Calu3 (cell line): Measurements from ENCODE around the gene FOXL1. TPM values are rescaled to one million over a fixed set of nuclear protein-coding genes. Genes with fewer than 3 reads are reported as not detected.

Experiments used
- BruUV-seq: library from RNA; stranded (reverse); fragments of 400-500 nt; replicated peaks from 2 replicates; lab custom pipeline; 2021; lab: Mats Ljungman, UMichigan
- CTCF ChIA-PET: fragments of 300-600 bp; sonication (Branson Sonifier 250); formaldehyde crosslinking; loops from one replicate; lab custom pipeline; 2022; ENCODE audit warnings: antibody characterized with exemption; lab: Charles Lee
- DNase-seq: peaks from one replicate; pipeline ENCODE4 v3.0.0; 2022
- H3K27ac Mint-ChIP-seq: one replicate; pipeline ENCODE4 v1.8.0; 2022; ENCODE audit warnings: mixed read lengths; ENCODE audit not compliant: unreplicated experiment
- H3K27me3 Mint-ChIP-seq: one replicate; pipeline ENCODE4 v1.8.0; 2022; ENCODE audit warnings: mixed read lengths; ENCODE audit not compliant: unreplicated experiment
- H3K36me3 Mint-ChIP-seq: one replicate; pipeline ENCODE4 v1.8.0; 2022; ENCODE audit warnings: mild to moderate bottlenecking, moderate library complexity, mixed read lengths; ENCODE audit not compliant: insufficient read depth, unreplicated experiment
- H3K4me1 Mint-ChIP-seq: one replicate; pipeline ENCODE4 v1.8.0; 2022; ENCODE audit warnings: mild to moderate bottlenecking, low read depth, mixed read lengths; ENCODE audit not compliant: unreplicated experiment
- H3K4me3 Mint-ChIP-seq: one replicate; pipeline ENCODE4 v1.8.0; 2022; ENCODE audit warnings: mild to moderate bottlenecking, low read depth, moderate library complexity, mixed read lengths; ENCODE audit not compliant: unreplicated experiment
- H3K9me3 Mint-ChIP-seq: one replicate; pipeline ENCODE4 v1.8.0; 2022; ENCODE audit warnings: low read depth, mixed read lengths; ENCODE audit not compliant: unreplicated experiment
- intact Hi-C: fragments of 100-400 bp; cut with micrococcal nuclease; formaldehyde crosslinking; loops from one replicate; pipeline ENCODE4 v1.10.0; 2022; ENCODE audit not compliant: unreplicated experiment
- total RNA-seq: library from RNA; stranded (reverse); gene quantifications from 2 replicates; pipeline ENCODE4 v1.2.3, GENCODE V29; 2022
- TF ChIP-seq, protein P1 (sequence below): fragments of 200-600 bp; IDR thresholded peaks from one replicate; pipeline ENCODE4 v1.8.0; 2022; ENCODE audit warnings: antibody characterized with exemption; ENCODE audit not compliant: unreplicated experiment

FOXL1 gene
- total RNA-seq, 1 experiment from 2014 or later, result 13.3 TPM

DNA sequence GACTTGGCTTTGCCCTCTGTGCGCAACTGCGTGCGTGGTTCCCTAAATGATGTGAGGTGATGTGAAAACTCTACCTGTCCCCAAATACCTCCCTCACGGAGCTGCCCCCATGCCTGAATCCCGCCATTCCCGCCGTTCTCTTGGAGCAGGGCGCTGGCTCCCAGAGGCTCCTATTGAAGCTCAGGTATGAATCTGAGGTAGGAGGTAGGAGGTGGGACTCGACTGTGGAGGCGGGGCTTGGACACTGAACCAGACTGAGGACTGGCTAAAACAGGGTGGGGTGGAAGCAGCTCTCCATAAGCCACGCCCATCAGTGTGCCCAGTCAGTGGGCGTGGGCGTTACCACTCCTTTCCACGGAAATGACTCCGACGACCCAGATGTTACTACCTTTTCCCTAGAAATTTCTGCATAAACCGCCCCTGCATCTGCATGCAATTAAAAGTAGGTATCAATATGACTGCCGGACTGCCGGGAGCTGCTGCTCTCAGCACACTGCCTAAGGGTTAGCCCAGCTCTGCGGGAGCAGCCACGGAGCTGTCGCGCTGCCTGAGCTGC is 41.0 kb downstream of the FOXL1 start:
- H3K27me3 Mint-ChIP-seq, result no peaks in the 10 kb centered on the region
- H3K9me3 Mint-ChIP-seq, result peaks cover 3% of the 10 kb centered on the region
- no peak overlapping the region for H3K27ac Mint-ChIP-seq
- intact Hi-C loops, result no loop called here
- no peaks in the 10 kb centered on the region for H3K4me1 Mint-ChIP-seq
- no peaks in the 10 kb centered on the region for H3K36me3 Mint-ChIP-seq
- no peak for DNase-seq
- CTCF ChIA-PET, result interaction anchor here (1.3 kb wide), 1 partner anchor 29 kb away, joined by 3 read pairs; no protein-coding TSS in a partner anchor
- H3K4me3 Mint-ChIP-seq, result no peak overlapping the region
- TF ChIP-seq, protein P1, sequence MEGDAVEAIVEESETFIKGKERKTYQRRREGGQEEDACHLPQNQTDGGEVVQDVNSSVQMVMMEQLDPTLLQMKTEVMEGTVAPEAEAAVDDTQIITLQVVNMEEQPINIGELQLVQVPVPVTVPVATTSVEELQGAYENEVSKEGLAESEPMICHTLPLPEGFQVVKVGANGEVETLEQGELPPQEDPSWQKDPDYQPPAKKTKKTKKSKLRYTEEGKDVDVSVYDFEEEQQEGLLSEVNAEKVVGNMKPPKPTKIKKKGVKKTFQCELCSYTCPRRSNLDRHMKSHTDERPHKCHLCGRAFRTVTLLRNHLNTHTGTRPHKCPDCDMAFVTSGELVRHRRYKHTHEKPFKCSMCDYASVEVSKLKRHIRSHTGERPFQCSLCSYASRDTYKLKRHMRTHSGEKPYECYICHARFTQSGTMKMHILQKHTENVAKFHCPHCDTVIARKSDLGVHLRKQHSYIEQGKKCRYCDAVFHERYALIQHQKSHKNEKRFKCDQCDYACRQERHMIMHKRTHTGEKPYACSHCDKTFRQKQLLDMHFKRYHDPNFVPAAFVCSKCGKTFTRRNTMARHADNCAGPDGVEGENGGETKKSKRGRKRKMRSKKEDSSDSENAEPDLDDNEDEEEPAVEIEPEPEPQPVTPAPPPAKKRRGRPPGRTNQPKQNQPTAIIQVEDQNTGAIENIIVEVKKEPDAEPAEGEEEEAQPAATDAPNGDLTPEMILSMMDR, result no peak
- BruUV-seq, result no TSS peak

DNA sequence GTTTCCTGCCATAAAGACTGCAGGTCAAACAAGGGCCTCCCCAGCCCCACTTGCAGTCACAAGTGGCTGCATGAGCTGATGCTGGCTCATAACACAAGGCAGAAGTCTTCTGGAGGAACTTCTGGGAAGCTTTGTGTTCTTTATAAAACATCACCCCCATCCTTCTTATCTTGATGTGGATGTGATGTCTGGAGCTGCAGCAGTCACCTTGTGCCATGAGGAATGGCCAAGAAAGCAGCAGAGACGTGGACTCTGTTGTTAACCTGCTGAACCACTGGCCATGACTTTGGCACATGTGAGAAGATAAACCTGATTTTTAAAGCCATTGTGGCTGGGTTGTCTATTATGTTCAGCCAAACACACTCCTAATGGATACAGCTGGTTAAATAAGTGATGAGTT is 41.8 kb downstream of the FOXL1 start:
- intact Hi-C loops, result no loop called here
- no peak overlapping the region for H3K27ac Mint-ChIP-seq
- no peaks in the 10 kb centered on the region for H3K36me3 Mint-ChIP-seq
- no peak for DNase-seq
- peaks cover 3% of the 10 kb centered on the region for H3K9me3 Mint-ChIP-seq
- H3K4me1 Mint-ChIP-seq, result no peaks in the 10 kb centered on the region
- no peak overlapping the region for H3K4me3 Mint-ChIP-seq
- no peaks in the 10 kb centered on the region for H3K27me3 Mint-ChIP-seq
- TF ChIP-seq, protein P1, result no peak
- BruUV-seq, result no TSS peak
- CTCF ChIA-PET, result interaction anchor here (1.3 kb wide), 1 partner anchor 30 kb away, joined by 3 read pairs; no protein-coding TSS in a partner anchor

DNA sequence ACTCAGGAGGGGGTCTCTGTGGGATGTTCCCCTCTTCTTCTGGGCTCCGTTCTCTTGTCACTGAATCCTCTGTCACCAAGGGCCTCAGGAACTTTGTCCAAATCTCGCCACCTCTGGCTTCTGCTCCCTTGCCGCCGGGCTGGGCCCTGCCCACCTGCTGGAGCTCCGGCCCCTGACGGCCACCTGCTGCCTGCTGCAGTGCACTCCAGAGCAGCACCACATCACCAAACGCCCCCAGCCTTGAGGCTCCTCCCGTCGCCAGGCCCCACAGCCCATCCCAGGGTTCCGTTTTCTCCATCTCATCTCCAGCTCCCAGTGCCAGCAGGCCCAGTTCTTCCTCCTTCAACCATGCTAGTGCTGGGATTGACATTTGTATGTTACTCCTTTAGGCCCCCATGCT is 43.6 kb downstream of the FOXL1 start:
- intact Hi-C loops, result no loop called here
- H3K9me3 Mint-ChIP-seq, result peaks cover 3% of the 10 kb centered on the region
- BruUV-seq, result no TSS peak
- H3K36me3 Mint-ChIP-seq, result no peaks in the 10 kb centered on the region
- no peaks in the 10 kb centered on the region for H3K4me1 Mint-ChIP-seq
- CTCF ChIA-PET, result interaction anchor here (1.1 kb wide), 1 partner anchor 15 kb away, joined by 3 read pairs; no protein-coding TSS in a partner anchor
- no peak overlapping the region for H3K4me3 Mint-ChIP-seq
- no peaks in the 10 kb centered on the region for H3K27me3 Mint-ChIP-seq
- H3K27ac Mint-ChIP-seq, result no peak overlapping the region
- TF ChIP-seq, protein P1, result no peak
- DNase-seq, result no peak

DNA sequence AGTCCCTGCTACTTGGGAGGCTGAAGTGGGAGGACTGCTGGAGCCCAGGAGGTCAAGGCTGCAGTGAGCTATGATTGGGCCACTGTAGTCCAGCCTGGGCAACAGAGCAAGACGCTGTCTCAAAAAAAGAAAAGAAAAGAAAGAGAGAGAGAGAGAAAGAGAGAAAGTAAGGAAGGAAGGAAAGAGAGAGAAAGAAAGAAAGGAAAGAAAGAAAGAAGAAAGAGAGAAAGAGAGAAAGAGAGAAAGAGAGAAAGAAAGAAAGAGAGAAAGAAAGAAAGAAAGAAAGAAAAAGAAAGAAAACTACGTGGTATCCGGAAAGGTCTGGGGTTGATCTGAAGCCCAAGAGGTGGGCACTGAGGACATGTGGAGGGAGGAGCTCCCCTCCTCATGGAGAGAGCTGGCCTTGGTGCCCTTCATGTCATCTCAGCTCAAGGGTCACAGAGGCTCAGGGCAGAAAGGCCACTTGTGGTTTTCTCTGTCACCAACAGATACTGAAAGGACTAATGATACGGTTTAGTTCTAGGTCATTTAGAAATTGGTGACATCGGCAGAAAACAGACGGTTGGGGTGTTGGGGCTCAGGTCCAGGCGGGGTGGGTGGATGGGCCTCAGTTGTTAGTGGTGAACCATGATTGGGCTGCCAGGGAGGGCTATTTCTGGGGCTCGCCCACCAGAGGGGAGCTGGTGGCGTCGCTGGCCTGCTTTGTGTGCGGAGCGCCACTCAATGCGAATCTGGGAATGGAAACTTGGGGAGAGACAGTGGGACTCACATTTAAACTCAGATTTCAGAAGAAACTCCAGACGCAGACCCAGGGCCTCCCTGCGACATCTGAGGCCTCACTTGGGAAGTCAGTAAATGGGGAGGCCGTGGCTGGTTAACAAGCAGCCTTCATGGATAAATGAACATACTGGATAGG is 44.6 kb downstream of the FOXL1 start:
- TF ChIP-seq, protein P1, result no peak
- Mint-ChIP-seq H3K27ac (no peak overlapping the region), H3K27me3 (no peaks in the 10 kb centered on the region), H3K4me3 (no peak overlapping the region), H3K9me3 (peaks cover 3% of the 10 kb centered on the region), H3K36me3 (no peaks in the 10 kb centered on the region), H3K4me1 (no peaks in the 10 kb centered on the region)
- CTCF ChIA-PET, result interaction anchor here (0.7 to 1.1 kb wide), 2 partner anchors 14 to 282 kb away, joined by 3 to 6 read pairs; no protein-coding TSS in a partner anchor
- no peak for DNase-seq
- no TSS peak for BruUV-seq
- intact Hi-C loops, result no loop called here
